Type B pancreatic cell (in vitro differentiated cells): ENCODE data around the gene RHBDL1. TPM values are rescaled to one million over a fixed set of nuclear protein-coding genes. Genes with fewer than 3 reads are reported as not detected.

Source experiments
- DNase-seq: peaks from one replicate; pipeline ENCODE4 v3.0.0; 2021; ENCODE audit warnings: mixed read lengths; ENCODE audit not compliant: unreplicated experiment; ENCODE audit errors: extremely low spot score
- H3K27ac Mint-ChIP-seq: 2 replicates; pipeline ENCODE4 v1.8.0; 2021; ENCODE audit warnings: mild to moderate bottlenecking, mixed read lengths
- H3K27me3 Mint-ChIP-seq: 2 replicates; pipeline ENCODE4 v1.8.0; 2021; ENCODE audit warnings: mixed read lengths
- H3K36me3 Mint-ChIP-seq: 2 replicates; pipeline ENCODE4 v1.8.0; 2021; ENCODE audit warnings: mixed read lengths
- H3K4me1 Mint-ChIP-seq: one replicate; pipeline ENCODE4 v1.8.0; 2021; ENCODE audit warnings: mixed read lengths; ENCODE audit not compliant: unreplicated experiment
- H3K4me3 Mint-ChIP-seq: 2 replicates; pipeline ENCODE4 v1.8.0; 2021; ENCODE audit warnings: mild to moderate bottlenecking, mixed read lengths
- H3K9me3 Mint-ChIP-seq: 2 replicates; pipeline ENCODE4 v1.8.0; 2021; ENCODE audit warnings: mixed read lengths
- CTCF ChIP-seq: fragments of 200-600 bp; sonication (generic); conservative IDR thresholded peaks from 2 replicates; pipeline ENCODE4 v1.5.0; 2021; ENCODE audit warnings: antibody characterized with exemption, mild to moderate bottlenecking
- total RNA-seq: library from RNA; stranded (reverse); gene quantifications from 2 replicates; pipeline ENCODE4 v1.2.1, GENCODE V29; 2021; ENCODE audit warnings: low replicate concordance

Gene RHBDL1
- total RNA-seq, 1 donor from 2014 or later, result 2.7 TPM

- no peak for TF ChIP-seq CTCF
- no peak overlapping the region for H3K27ac Mint-ChIP-seq
- DNase-seq, result no peak
- peaks cover 11% of the 10 kb centered on the region for H3K4me1 Mint-ChIP-seq
- no peaks in the 10 kb centered on the region for H3K9me3 Mint-ChIP-seq
- H3K27me3 Mint-ChIP-seq, result peaks cover 5% of the 10 kb centered on the region
- peak overlapping the region; percentile 84 for H3K4me3 Mint-ChIP-seq
- no peaks in the 10 kb centered on the region for H3K36me3 Mint-ChIP-seq
Measured at GRCh38 chr16:718389-718788, 42.9 kb downstream of the RHBDL1 start.

- no peak for TF ChIP-seq CTCF
- DNase-seq, result no peak
- peak overlapping the region; percentile 59 for H3K27ac Mint-ChIP-seq
- peak overlapping the region; percentile 84 for H3K4me3 Mint-ChIP-seq
- H3K9me3 Mint-ChIP-seq, result no peaks in the 10 kb centered on the region
- peaks cover 5% of the 10 kb centered on the region for H3K27me3 Mint-ChIP-seq
- peaks cover 11% of the 10 kb centered on the region for H3K4me1 Mint-ChIP-seq
- H3K36me3 Mint-ChIP-seq, result no peaks in the 10 kb centered on the region
Measured at GRCh38 chr16:718922-719321, 43.5 kb downstream of the RHBDL1 start.

GRCh38 chr16:719815-720446 lies 44.5 kb downstream of the RHBDL1 start:
- Mint-ChIP-seq H3K27ac (no peak overlapping the region), H3K36me3 (no peaks in the 10 kb centered on the region), H3K4me3 (peak overlapping the region; percentile 84), H3K9me3 (no peaks in the 10 kb centered on the region), H3K27me3 (peaks cover 2% of the 10 kb centered on the region), H3K4me1 (peaks cover 11% of the 10 kb centered on the region)
- no peak for DNase-seq
- TF ChIP-seq CTCF, result peak; percentile 22

- Mint-ChIP-seq H3K9me3 (no peaks in the 10 kb centered on the region), H3K36me3 (no peaks in the 10 kb centered on the region), H3K4me3 (peak overlapping the region; percentile 84), H3K27me3 (peaks cover 2% of the 10 kb centered on the region), H3K27ac (no peak overlapping the region), H3K4me1 (peaks cover 11% of the 10 kb centered on the region)
- DNase-seq, result no peak
- no peak for TF ChIP-seq CTCF
Measured at GRCh38 chr16:720447-720989, 45.0 kb downstream of the RHBDL1 start.

GRCh38 chr16:720990-721764 lies 45.7 kb downstream of the RHBDL1 start, which contains the start of gene ANTKMT:
Gene ANTKMT (plus strand): TSS chr16:721146. CDS start chr16:721275, 129 bp downstream.
- no peaks in the 10 kb centered on the region for H3K27me3 Mint-ChIP-seq
- no peak within 1 kb of the TSS for H3K27ac Mint-ChIP-seq
- peaks cover 11% of the 10 kb centered on the region for H3K4me1 Mint-ChIP-seq
- H3K4me3 Mint-ChIP-seq, result peak within 1 kb of the TSS; percentile 84
- peak; percentile 91 for DNase-seq
- no peaks in the 10 kb centered on the region for H3K9me3 Mint-ChIP-seq
- TF ChIP-seq CTCF, result no peak
- H3K36me3 Mint-ChIP-seq, result no peaks in the 10 kb centered on the region
